Measurements from ENCODE around the gene PTPN6. TPM values are rescaled to one million over a fixed set of nuclear protein-coding genes. Genes with fewer than 3 reads are reported as not detected.

Gene PTPN6
- total and polyA plus RNA-seq, 9 of the 15 experiments (the other 6 are each of a cell fraction or from before 2014, with no cell fraction given): 1.5 to 5.1 (median 3.9) TPM

DNA sequence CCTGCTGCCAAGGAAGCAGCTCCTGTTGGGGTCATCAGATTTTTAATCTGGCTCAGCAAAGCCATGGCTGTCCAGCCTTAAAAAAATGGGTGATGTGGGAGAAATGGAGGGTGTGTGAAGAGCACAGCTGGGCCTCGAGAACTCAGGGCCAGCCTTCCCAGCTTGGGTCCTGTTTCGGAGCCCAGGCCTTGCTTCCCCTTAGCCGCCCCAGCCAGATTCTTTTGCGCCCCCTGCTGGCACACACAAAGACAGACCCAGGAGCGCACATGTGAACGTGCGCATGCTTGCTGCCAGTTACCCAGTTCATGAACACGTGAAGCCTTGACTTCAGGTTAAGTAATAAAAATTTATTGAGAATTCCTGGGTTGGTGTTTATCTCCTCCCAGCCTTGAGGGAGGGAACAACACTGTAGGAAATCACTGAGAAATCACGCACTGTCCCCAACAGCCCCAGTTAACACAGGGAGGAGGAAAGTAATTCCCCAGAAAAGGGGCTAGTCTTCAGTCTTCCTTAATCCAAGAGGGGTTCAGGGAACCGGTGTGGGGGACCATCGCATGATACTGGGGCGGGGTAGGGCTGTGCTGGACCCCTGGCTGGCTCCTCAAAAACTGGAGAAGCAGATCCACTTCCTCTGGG is 14.0 kb downstream of the PTPN6 start (continued):
- no peak for TF ChIP-seq RBM14 (IDR thresholded peaks at IDR 0.05; ENCODE audit: borderline replicate concordance, insufficient read depth, low read depth, low read length)
- TF ChIP-seq EP300 (IDR thresholded peaks at IDR 0.05; ENCODE audit: low read length): no peak
- TF ChIP-seq, protein P1, sequence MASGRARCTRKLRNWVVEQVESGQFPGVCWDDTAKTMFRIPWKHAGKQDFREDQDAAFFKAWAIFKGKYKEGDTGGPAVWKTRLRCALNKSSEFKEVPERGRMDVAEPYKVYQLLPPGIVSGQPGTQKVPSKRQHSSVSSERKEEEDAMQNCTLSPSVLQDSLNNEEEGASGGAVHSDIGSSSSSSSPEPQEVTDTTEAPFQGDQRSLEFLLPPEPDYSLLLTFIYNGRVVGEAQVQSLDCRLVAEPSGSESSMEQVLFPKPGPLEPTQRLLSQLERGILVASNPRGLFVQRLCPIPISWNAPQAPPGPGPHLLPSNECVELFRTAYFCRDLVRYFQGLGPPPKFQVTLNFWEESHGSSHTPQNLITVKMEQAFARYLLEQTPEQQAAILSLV (tag; IDR thresholded peaks at IDR 0.05): no peak
- TF ChIP-seq MECOM (CRISPR knock-in tag; IDR thresholded peaks at IDR 0.05): no peak
- no peak for TF ChIP-seq PTTG1 (tag; IDR thresholded peaks at IDR 0.05; ENCODE audit: low read depth)
- no peak for TF ChIP-seq TRIM28 (IDR thresholded peaks at IDR 0.05)
- no peak for TF ChIP-seq POU5F1 (IDR thresholded peaks at IDR 0.05; ENCODE audit: borderline replicate concordance, low read depth, low read length, partially characterized antibody)
- TF ChIP-seq XRCC4 (IDR thresholded peaks at IDR 0.05; ENCODE audit: extremely low read depth, insufficient read depth, insufficient read length): no peak
- no peak for TF ChIP-seq CHCHD3 (CRISPR knock-in tag; IDR thresholded peaks at IDR 0.05)
- TF ChIP-seq TCF7L2 (IDR thresholded peaks at IDR 0.05; ENCODE audit: low read depth, low read length): no peak
- TF ChIP-seq NFIC (IDR thresholded peaks at IDR 0.05): no peak
- no peak for TF ChIP-seq ZNF79 (CRISPR knock-in tag; IDR thresholded peaks at IDR 0.05; ENCODE audit: low read depth)
- TF ChIP-seq, protein P2, sequence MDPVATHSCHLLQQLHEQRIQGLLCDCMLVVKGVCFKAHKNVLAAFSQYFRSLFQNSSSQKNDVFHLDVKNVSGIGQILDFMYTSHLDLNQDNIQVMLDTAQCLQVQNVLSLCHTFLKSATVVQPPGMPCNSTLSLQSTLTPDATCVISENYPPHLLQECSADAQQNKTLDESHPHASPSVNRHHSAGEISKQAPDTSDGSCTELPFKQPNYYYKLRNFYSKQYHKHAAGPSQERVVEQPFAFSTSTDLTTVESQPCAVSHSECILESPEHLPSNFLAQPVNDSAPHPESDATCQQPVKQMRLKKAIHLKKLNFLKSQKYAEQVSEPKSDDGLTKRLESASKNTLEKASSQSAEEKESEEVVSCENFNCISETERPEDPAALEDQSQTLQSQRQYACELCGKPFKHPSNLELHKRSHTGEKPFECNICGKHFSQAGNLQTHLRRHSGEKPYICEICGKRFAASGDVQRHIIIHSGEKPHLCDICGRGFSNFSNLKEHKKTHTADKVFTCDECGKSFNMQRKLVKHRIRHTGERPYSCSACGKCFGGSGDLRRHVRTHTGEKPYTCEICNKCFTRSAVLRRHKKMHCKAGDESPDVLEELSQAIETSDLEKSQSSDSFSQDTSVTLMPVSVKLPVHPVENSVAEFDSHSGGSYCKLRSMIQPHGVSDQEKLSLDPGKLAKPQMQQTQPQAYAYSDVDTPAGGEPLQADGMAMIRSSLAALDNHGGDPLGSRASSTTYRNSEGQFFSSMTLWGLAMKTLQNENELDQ (CRISPR knock-in tag; IDR thresholded peaks at IDR 0.05; ENCODE audit: borderline replicate concordance): no peak
- TF ChIP-seq RBM15 (IDR thresholded peaks at IDR 0.05; ENCODE audit: insufficient read depth, low read length): no peak
- TF ChIP-seq ZNF586 (CRISPR knock-in tag; conservative IDR thresholded peaks at IDR 0.05): no peak
- TF ChIP-seq, protein P3, sequence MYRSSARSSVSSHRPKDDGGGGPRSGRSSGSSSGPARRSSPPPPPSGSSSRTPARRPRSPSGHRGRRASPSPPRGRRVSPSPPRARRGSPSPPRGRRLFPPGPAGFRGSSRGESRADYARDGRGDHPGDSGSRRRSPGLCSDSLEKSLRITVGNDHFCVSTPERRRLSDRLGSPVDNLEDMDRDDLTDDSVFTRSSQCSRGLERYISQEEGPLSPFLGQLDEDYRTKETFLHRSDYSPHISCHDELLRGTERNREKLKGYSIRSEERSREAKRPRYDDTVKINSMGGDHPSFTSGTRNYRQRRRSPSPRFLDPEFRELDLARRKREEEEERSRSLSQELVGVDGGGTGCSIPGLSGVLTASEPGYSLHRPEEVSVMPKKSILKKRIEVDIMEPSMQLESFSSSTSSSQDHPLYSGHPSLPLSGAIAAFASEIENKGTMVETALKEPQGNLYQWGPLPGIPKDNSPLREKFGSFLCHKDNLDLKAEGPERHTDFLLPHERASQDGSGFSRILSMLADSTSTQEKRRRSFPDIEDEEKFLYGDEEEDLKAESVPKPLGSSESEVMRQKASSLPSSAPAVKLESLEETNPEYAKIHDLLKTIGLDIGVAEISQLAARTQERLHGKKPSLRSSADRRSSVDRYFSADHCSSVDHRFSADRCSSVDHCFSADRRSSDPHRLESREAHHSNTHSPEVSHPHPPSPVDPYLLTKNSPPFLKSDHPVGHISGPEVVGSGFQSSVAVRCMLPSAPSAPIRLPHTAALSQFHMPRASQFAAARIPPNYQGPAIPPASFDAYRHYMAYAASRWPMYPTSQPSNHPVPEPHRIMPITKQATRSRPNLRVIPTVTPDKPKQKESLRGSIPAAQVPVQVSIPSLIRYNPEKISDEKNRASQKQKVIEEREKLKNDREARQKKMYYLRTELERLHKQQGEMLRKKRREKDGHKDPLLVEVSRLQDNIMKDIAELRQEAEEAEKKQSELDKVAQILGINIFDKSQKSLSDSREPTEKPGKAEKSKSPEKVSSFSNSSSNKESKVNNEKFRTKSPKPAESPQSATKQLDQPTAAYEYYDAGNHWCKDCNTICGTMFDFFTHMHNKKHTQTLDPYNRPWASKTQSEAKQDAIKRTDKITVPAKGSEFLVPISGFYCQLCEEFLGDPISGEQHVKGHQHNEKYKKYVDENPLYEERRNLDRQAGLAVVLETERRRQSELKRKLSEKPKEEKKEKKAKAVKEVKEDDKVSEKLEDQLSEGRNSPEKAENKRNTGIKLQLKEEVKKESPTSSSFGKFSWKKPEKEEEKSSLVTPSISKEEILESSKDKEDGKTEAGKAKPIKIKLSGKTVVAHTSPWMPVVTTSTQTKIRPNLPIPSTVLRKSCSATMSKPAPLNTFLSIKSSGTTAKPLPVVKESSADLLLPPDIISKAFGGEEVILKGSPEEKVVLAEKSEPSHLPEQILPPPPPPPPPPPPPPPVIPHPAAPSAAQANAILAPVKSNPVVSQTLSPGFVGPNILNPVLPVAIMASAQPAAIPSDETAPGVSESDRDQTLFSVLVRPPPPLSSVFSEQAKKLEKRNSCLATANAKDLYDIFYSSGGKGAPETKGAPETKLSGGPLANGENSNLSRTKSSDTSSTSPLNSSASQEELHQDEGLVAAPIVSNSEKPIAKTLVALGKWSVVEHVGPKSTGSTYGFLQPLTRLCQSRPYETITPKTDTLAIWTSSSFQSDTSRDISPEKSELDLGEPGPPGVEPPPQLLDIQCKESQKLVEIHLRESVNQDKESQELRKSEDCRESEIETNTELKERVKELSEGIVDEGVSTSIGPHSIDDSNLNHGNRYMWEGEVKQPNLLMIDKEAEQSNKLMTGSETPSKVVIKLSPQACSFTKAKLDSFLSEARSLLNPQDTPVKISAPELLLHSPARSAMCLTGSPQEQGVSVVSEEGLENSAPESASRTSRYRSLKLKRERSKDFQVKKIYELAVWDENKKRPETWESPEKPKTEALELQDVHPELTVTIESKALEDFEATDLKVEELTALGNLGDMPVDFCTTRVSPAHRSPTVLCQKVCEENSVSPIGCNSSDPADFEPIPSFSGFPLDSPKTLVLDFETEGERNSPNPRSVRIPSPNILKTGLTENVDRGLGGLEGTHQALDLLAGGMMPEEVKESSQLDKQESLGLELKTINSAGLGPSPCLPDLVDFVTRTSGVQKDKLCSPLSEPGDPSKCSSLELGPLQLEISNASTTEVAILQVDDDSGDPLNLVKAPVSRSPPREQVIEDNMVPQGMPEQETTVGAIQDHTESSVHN (IDR thresholded peaks at IDR 0.05; ENCODE audit: borderline replicate concordance in 1 of 2, low read depth in 1 of 2): no peak
- TF ChIP-seq RNF2 (IDR thresholded peaks at IDR 0.05): 0 out of 2 replicates have a peak, but pooled peaks have one; percentile 2

All from K562 (cell line).